K562 (cell line): ENCODE measurements around the gene SLC15A1. TPM values are rescaled to one million over a fixed set of nuclear protein-coding genes. Genes with fewer than 3 reads are reported as not detected.
"Not testable (repeated sequence)": the region's sequence is repeated elsewhere in the genome, so short reads cannot be mapped to it uniquely, and the experiment has no call there.

Source experiments
- ATAC-seq: fragments of 200-7000 bp; cut with Tn5 transposase; 3 replicates; pipeline ENCODE4 v1.9.1; 2020; ENCODE audit warnings: moderate library complexity
- BruUV-seq: library from RNA; stranded (reverse); fragments of 400-500 nt; replicated peaks from 2 replicates; lab custom pipeline; 2021; lab: Mats Ljungman, UMichigan
- CTCF ChIA-PET: fragments of 300-600 bp; formaldehyde crosslinking; extraction: SDS; loops from one replicate; lab custom pipeline; 2021; ENCODE audit warnings: low intra/inter-chr PET ratio; lab: Yijun Ruan, JAX
- POLR2A ChIA-PET: fragments of 300-600, 350-650 bp; sonication (Branson Sonifier 250); formaldehyde crosslinking; extraction: SDS; loops from one replicate; lab custom pipeline; 2021; ENCODE audit warnings: antibody characterized with exemption, inconsistent platforms; lab: Yijun Ruan, JAX
- DNase-seq, 4 experiments: peaks; one replicate each; pipeline versions ENCODE4 v3.0.0 to v3.0.0-alpha.2; 2011 to 2018; ENCODE audit warnings: low spot score in 3 of 4, mixed read lengths in 3 of 4; ENCODE audit errors: extremely low read depth in 1 of 4
- FAIRE-seq: peaks from 2 replicates; lab custom pipeline; 2011; peaks lifted over from hg19 to GRCh38; lab: Jason Lieb, UNC
- H2AFZ ChIP-seq: 2 replicates; pipeline ENCODE4 v1.6.0; 2011; ENCODE audit warnings: low read depth, low read length, control low read depth, inconsistent platforms
- H3K27ac ChIP-seq: fragments of 200-600 bp; 3 replicates; pipeline ENCODE4 v1.8.0; 2011; ENCODE audit warnings: low read depth, mild to moderate bottlenecking, control low read depth, inconsistent platforms, low read length, moderate library complexity, mixed read lengths; ENCODE audit errors: extremely low read depth
- H3K27me3 ChIP-seq, 2 experiments: fragments of 300-600 bp in 1 of 2; 2 replicates in 1 of 2; 3 replicates in 1 of 2; pipeline versions ENCODE4 v1.6.0 to v1.8.0; 2011; ENCODE audit warnings: inconsistent platforms in 2 of 2, low read length in 2 of 2, mild to moderate bottlenecking in 1 of 2, mixed read lengths in 1 of 2, moderate library complexity in 1 of 2; ENCODE audit not compliant: control insufficient read depth in 2 of 2, insufficient read depth in 2 of 2
- H3K36me3 ChIP-seq: fragments of 300-600 bp; 3 replicates; pipeline ENCODE4 v1.8.0; 2011; ENCODE audit warnings: mild to moderate bottlenecking, low read length, inconsistent platforms; ENCODE audit not compliant: control insufficient read depth, insufficient read depth
- H3K4me1 ChIP-seq, 2 experiments: fragments of 200-600 bp in 1 of 2; replicated peaks in 1 of 2; 2 replicates in 1 of 2; 3 replicates in 1 of 2; pipeline versions ENCODE4 v1.5.1 to v1.8.0; 2011; ENCODE audit warnings: inconsistent platforms in 2 of 2, low read length in 2 of 2, mild to moderate bottlenecking in 1 of 2, mixed read lengths in 1 of 2, moderate library complexity in 1 of 2; ENCODE audit not compliant: control insufficient read depth in 2 of 2, insufficient read depth in 2 of 2
- H3K4me2 ChIP-seq: 2 replicates; pipeline ENCODE4 v1.6.1; 2011; ENCODE audit warnings: low read length, control low read depth, inconsistent platforms, mixed read lengths; ENCODE audit not compliant: insufficient read depth
- H3K4me3 ChIP-seq: fragments of 200-600 bp; sonication (generic), shearing (Covaris generic); 2 replicates; pipeline ENCODE4 v1.5.1; 2016; ENCODE audit warnings: control low read depth, inconsistent platforms
- H3K79me2 ChIP-seq: fragments of 200-600 bp; 3 replicates; pipeline ENCODE4 v1.8.0; 2011; ENCODE audit warnings: low read length, inconsistent platforms; ENCODE audit not compliant: control insufficient read depth, insufficient read depth
- H3K9ac ChIP-seq, 2 experiments: 2 replicates each; pipeline versions ENCODE4 v1.6.0 to v1.6.1; 2011; ENCODE audit warnings: low read depth in 2 of 2, low read length in 2 of 2, control low read depth in 1 of 2, inconsistent platforms in 1 of 2, mild to moderate bottlenecking in 1 of 2, mixed read lengths in 1 of 2; ENCODE audit not compliant: insufficient read depth in 1 of 2
- H3K9me1 ChIP-seq: one replicate; pipeline ENCODE4 v1.6.0; 2011; ENCODE audit warnings: inconsistent platforms, mild to moderate bottlenecking, low read length, moderate library complexity; ENCODE audit not compliant: control insufficient read depth, insufficient read depth
- H3K9me3 ChIP-seq: replicated peaks from 2 replicates; pipeline ENCODE4 v1.5.1; 2011; ENCODE audit warnings: low read depth, low read length, inconsistent platforms; ENCODE audit not compliant: control insufficient read depth, insufficient read depth
- H4K20me1 ChIP-seq: replicated peaks from 2 replicates; pipeline ENCODE4 v1.6.1; 2011; ENCODE audit warnings: low read length, inconsistent platforms, mixed read lengths; ENCODE audit not compliant: control insufficient read depth, insufficient read depth
- WGBS: fragments of 100-300 bp; shearing (Covaris generic); methylation state at CpG from one replicate; pipeline ENCODE4 v1.1.6; 2016; ENCODE audit warnings: low coverage, mixed read lengths; ENCODE audit not compliant: insufficient coverage; ENCODE audit errors: missing lambda C conversion rate; 5-methylcytosine and 5-hydroxymethylcytosine counted together
- in situ Hi-C: fragments of 300-500 bp; cut with MboI; formaldehyde crosslinking; loops from 4 replicates; pipeline ENCODE4 v1.15.0; 2018; ENCODE audit warnings: inconsistent platforms, mixed read lengths
- intact Hi-C: fragments of 100-400 bp; cut with micrococcal nuclease; formaldehyde crosslinking; loops from 2 replicates; pipeline ENCODE4 v1.14.2; 2022
- polyA plus RNA-seq, 8 experiments: library from polyadenylated mRNA; depleted of rRNA in 4 of 8; stranded (reverse) in 5 of 8; unstranded in 3 of 8; fragments of >200 nt; fragmentation: Nextera tagmentation in 2 of 8; fragmentation: Illumina TruSeq in 1 of 8; extraction: Ambion mirVana in 2 of 8; extraction: Trizol in 1 of 8; gene quantifications; 2 replicates each; pipeline versions ENCODE4 v1.2.1 to v1.2.3, GENCODE V29; 2011 to 2014; ENCODE audit warnings: inconsistent platforms in 1 of 8, missing spikeins in 1 of 8
- small RNA-seq: library from RNA; depleted of rRNA; stranded (forward); fragments of <200 nt; gene quantifications from one replicate; pipeline ENCODE3, GENCODE V24; 2014
- total RNA-seq, 7 experiments: library from RNA; depleted of rRNA in 6 of 7; stranded (reverse); fragments of >200 nt in 6 of 7; fragmentation: Illumina TruSeq in 2 of 7; extraction: Trizol in 2 of 7; gene quantifications; 2 replicates each; pipeline versions ENCODE4 v1.2.1 to v1.2.3, GENCODE V29; 2011 to 2021; ENCODE audit warnings: low replicate concordance in 1 of 7

Gene SLC15A1
- total and polyA plus RNA-seq, 9 of the 15 experiments (the other 6 are each of a cell fraction or from before 2014, with no cell fraction given) = not detected

DNA sequence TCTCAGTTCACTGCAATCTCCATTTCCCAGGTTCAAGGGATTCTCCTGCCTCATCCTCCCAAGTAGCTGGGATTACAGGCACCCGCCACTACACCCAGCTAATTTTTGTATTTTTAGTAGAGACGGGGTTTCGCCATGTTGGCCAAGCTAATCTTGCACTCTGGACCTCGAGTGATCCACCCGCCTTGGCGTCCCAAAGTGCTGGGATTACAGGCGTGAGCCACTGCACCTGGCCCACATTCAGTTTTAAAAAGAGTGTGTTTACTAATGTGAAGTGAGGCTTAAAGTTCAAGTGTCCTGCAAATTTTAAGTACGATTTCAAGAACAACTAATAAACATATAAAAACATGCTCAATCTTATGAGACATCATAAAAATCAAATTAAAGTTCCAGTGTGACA is 114.1 kb downstream of the SLC15A1 start:
- H2AFZ ChIP-seq, POLR2A ChIA-PET, ATAC-seq, intact Hi-C loops, CTCF ChIA-PET, H3K9me3 ChIP-seq, DNase-seq, H3K27ac ChIP-seq, H3K36me3 ChIP-seq, H3K79me2 ChIP-seq, H3K27me3 ChIP-seq, BruUV-seq, H3K4me1 ChIP-seq, in situ Hi-C loops, H3K4me3 ChIP-seq, H3K9me1 ChIP-seq, H3K9ac ChIP-seq, H4K20me1 ChIP-seq, H3K4me2 ChIP-seq, FAIRE-seq: not testable (repeated sequence)
- WGBS = 7% methylated on average over 8 of the region's 8 CpGs

Small RNA genes within 50 kb of the gene (small RNA-seq; reads per million reads assigned to genes)
- gene RN7SL60P = not detected

Other genes starting within 250 kb of the SLC15A1 start
- gene STK24, start 175.6 kb downstream of the SLC15A1 start, total RNA-seq (2014; rRNA removed) = 26.0 and 29.1 TPM in 2 replicates
- 44.1 and 50.8 TPM in 2 replicates for gene STK24, start 175.6 kb downstream of the SLC15A1 start, total RNA-seq (2014; rRNA removed; fragmentation: Illumina TruSeq; extraction: Trizol)
- gene STK24, start 175.6 kb downstream of the SLC15A1 start, total RNA-seq (2015; rRNA removed; fragmentation: Illumina TruSeq; extraction: Trizol) = 40.2 and 42.6 TPM in 2 replicates
- 46.8 and 57.6 TPM in 2 replicates for gene STK24, start 175.6 kb downstream of the SLC15A1 start, total RNA-seq (2021)
- 21.4 and 25.5 TPM in 2 replicates for gene STK24, start 175.6 kb downstream of the SLC15A1 start, polyA plus RNA-seq (2011; rRNA removed)
- 69.9 and 78.4 TPM in 2 replicates for gene STK24, start 175.6 kb downstream of the SLC15A1 start, polyA plus RNA-seq (2014; fragmentation: Illumina TruSeq; extraction: Trizol)
- 1 to 10 TPM; 3.8 to 5.9 TPM for gene STK24, start 175.6 kb downstream of the SLC15A1 start, polyA plus RNA-seq (2014; fragmentation: Nextera tagmentation; extraction: Ambion mirVana)
- 28.2 and 29.6 TPM in 2 replicates for gene STK24, start 175.6 kb downstream of the SLC15A1 start, polyA plus RNA-seq (2014; rRNA removed)
- 10.4 and 12.9 TPM in 2 replicates for gene DOCK9, start 225.4 kb upstream of the SLC15A1 start, total RNA-seq (2014; rRNA removed)
- gene DOCK9, start 225.4 kb upstream of the SLC15A1 start, total RNA-seq (2014; rRNA removed; fragmentation: Illumina TruSeq; extraction: Trizol) = 16.7 and 18.1 TPM in 2 replicates
- gene DOCK9, start 225.4 kb upstream of the SLC15A1 start, total RNA-seq (2015; rRNA removed; fragmentation: Illumina TruSeq; extraction: Trizol) = 18.3 and 20.9 TPM in 2 replicates
- gene DOCK9, start 225.4 kb upstream of the SLC15A1 start, total RNA-seq (2021) = 19.2 and 24.8 TPM in 2 replicates
- 18.5 and 25.3 TPM in 2 replicates for gene DOCK9, start 225.4 kb upstream of the SLC15A1 start, polyA plus RNA-seq (2011; rRNA removed)
- 20.9 and 21.2 TPM in 2 replicates for gene DOCK9, start 225.4 kb upstream of the SLC15A1 start, polyA plus RNA-seq (2014; fragmentation: Illumina TruSeq; extraction: Trizol)
- 1 to 10 TPM; 3.5 to 5.1 TPM for gene DOCK9, start 225.4 kb upstream of the SLC15A1 start, polyA plus RNA-seq (2014; fragmentation: Nextera tagmentation; extraction: Ambion mirVana)
- 12.4 and 18.3 TPM in 2 replicates for gene DOCK9, start 225.4 kb upstream of the SLC15A1 start, polyA plus RNA-seq (2014; rRNA removed)